Transverse colon (tissue), 4 donors: ENCODE data around the gene PTGFRN. TPM values are rescaled to one million over a fixed set of nuclear protein-coding genes. Genes with fewer than 3 reads are reported as not detected.

Experiments
- DNase-seq: peaks from one replicate; pipeline ENCODE4 v3.0.0-alpha.2; 2019
- H3K27ac ChIP-seq, 4 donors: fragments of 200-600 bp; sonication (generic); 2 replicates each; pipeline ENCODE4 v1.5.1; 2016 to 2018; ENCODE audit warnings: inconsistent platforms in 4 of 4
- H3K27me3 ChIP-seq: fragments of 200-600 bp; sonication (generic); 2 replicates; pipeline ENCODE4 v1.5.1; 2017; ENCODE audit warnings: inconsistent platforms
- H3K36me3 ChIP-seq, 4 donors: fragments of 200-600 bp; sonication (generic); 2 replicates each; pipeline ENCODE4 v1.5.1; 2017 to 2019; ENCODE audit warnings: inconsistent platforms in 4 of 4
- H3K4me1 ChIP-seq, 4 donors: fragments of 200-600 bp; sonication (generic); 2 replicates each; pipeline ENCODE4 v1.5.1; 2017 to 2020; ENCODE audit warnings: inconsistent platforms in 4 of 4
- H3K4me3 ChIP-seq, 4 donors: fragments of 200-600 bp; sonication (generic); 1 replicate in 1 of 4; 2 replicates in 3 of 4; pipeline versions ENCODE4 v1.5.1 to v1.6.1; 2017 to 2019; ENCODE audit warnings: inconsistent platforms in 4 of 4
- H3K9me3 ChIP-seq, 2 donors: fragments of 200-600 bp; sonication (generic); 2 replicates each; pipeline ENCODE4 v1.5.1; 2017 to 2019; ENCODE audit warnings: inconsistent platforms in 2 of 2
- CTCF ChIP-seq, 5 experiments: fragments of 200-600 bp in 3 of 5; fragments of 450-650 bp in 2 of 5; sonication (generic) in 3 of 5; IDR thresholded peaks; 1 replicate in 2 of 5; 2 replicates in 3 of 5; pipeline ENCODE4 v1.5.1; 2016 to 2017; ENCODE audit warnings: antibody characterized with exemption in 5 of 5, inconsistent platforms in 3 of 5, mild to moderate bottlenecking in 2 of 5, moderate library complexity in 1 of 5
- EP300 ChIP-seq: sonication (generic); formaldehyde crosslinking; IDR thresholded peaks from one replicate; pipeline ENCODE4 v1.6.1; 2017; ENCODE audit warnings: antibody characterized with exemption, low read depth
- POLR2A ChIP-seq: fragments of 450-650 bp; IDR thresholded peaks from one replicate; pipeline ENCODE4 v1.6.1; 2016; ENCODE audit warnings: antibody characterized with exemption, mild to moderate bottlenecking, moderate library complexity
- POLR2AphosphoS5 ChIP-seq, 3 donors: sonication (generic); formaldehyde crosslinking; IDR thresholded peaks; one replicate each; pipeline ENCODE4 v1.6.1; 2016; ENCODE audit warnings: antibody characterized with exemption in 3 of 3
- WGBS, 2 donors: methylation state at CpG; one replicate each; pipeline ENCODE4 v1.1.5; 2018; ENCODE audit warnings: low coverage in 1 of 2; 5-methylcytosine and 5-hydroxymethylcytosine counted together
- in situ Hi-C, 4 donors: fragments of 200-750 bp; cut with MboI; loops; one replicate each; pipeline versions ENCODE4 v1.15.0 to v1.15.1; 2017; ENCODE audit warnings: low sequenced_read_pairs in 3 of 4, low pct_ligation_motif_present in 1 of 4, low pct_unique_long_range_greater_than_20kb in 1 of 4
- intact Hi-C: fragments of 100-400 bp; cut with DNase I; formaldehyde crosslinking; loops from one replicate; pipeline ENCODE4 v1.15.1; 2023; ENCODE audit warnings: low total_unique reads
- total RNA-seq, 4 donors: library from RNA; depleted of rRNA; stranded (reverse); fragments of >200 nt; gene quantifications; one replicate each; pipeline ENCODE4 v1.1.0, GENCODE V29; 2016

Gene PTGFRN
- total RNA-seq, 4 donors from 2014 or later, result 39.6 to 98.9 (median 73.9) TPM

GRCh38 chr1:116994411-116994810, 84.7 kb downstream of the PTGFRN start:
- in situ Hi-C loops (no loop called here), intact Hi-C loops (no loop called here)
- H3K36me3 ChIP-seq, result no peaks in the 10 kb centered on the region
- no peak overlapping the region for H3K27ac ChIP-seq
- TF ChIP-seq EP300 (no peak), POLR2A (no peak), POLR2AphosphoS5 (IDR thresholded peaks at IDR 0.05) (no peak), CTCF (IDR thresholded peaks at IDR 0.05) (no peak)
- no peak overlapping the region for H3K4me3 ChIP-seq
- peaks cover 0 to 13% (median 4%) of the 10 kb centered on the region in 4 donors for H3K4me1 ChIP-seq
- no peaks in the 10 kb centered on the region for H3K9me3 ChIP-seq
- WGBS, 2 donors, result 74 to 76% methylated on average over 2 of the region's 2 CpGs
- H3K27me3 ChIP-seq, result no peaks in the 10 kb centered on the region
- DNase-seq, result no peak

GRCh38 chr1:116997066-116997465, 87.3 kb downstream of the PTGFRN start:
- in situ Hi-C loops, result no loop called here
- no peaks in the 10 kb centered on the region for H3K36me3 ChIP-seq
- WGBS, 2 donors, result 79 to 100% methylated on average over 1 of the region's 1 CpG
- H3K27ac ChIP-seq, result no peak overlapping the region
- no peak overlapping the region for H3K4me3 ChIP-seq
- no peaks in the 10 kb centered on the region for H3K9me3 ChIP-seq
- TF ChIP-seq POLR2AphosphoS5 (IDR thresholded peaks at IDR 0.05) (no peak), CTCF (IDR thresholded peaks at IDR 0.05) (no peak), EP300 (no peak), POLR2A (no peak)
- H3K4me1 ChIP-seq, result no peaks in the 10 kb centered on the region
- no peak for DNase-seq
- no peaks in the 10 kb centered on the region for H3K27me3 ChIP-seq
- intact Hi-C loops, result no loop called here

GRCh38 chr1:116997636-116998035, 87.9 kb downstream of the PTGFRN start:
- Histone ChIP-seq H3K4me1 (no peaks in the 10 kb centered on the region), H3K36me3 (no peaks in the 10 kb centered on the region), H3K27ac (no peak overlapping the region), H3K4me3 (no peak overlapping the region), H3K9me3 (no peaks in the 10 kb centered on the region), H3K27me3 (no peaks in the 10 kb centered on the region)
- in situ Hi-C loops (no loop called here), intact Hi-C loops (no loop called here)
- no peak for TF ChIP-seq CTCF (IDR thresholded peaks at IDR 0.05)
- no peak for TF ChIP-seq POLR2AphosphoS5 (IDR thresholded peaks at IDR 0.05)
- TF ChIP-seq POLR2A, result no peak
- TF ChIP-seq EP300, result no peak
- DNase-seq, result no peak

GRCh38 chr1:116999596-116999995, 89.9 kb downstream of the PTGFRN start:
- intact Hi-C loops (no loop called here), in situ Hi-C loops (no loop called here)
- Histone ChIP-seq H3K4me3 (no peak overlapping the region), H3K9me3 (no peaks in the 10 kb centered on the region), H3K4me1 (peaks cover 0 to 3% (median 0%) of the 10 kb centered on the region in 4 donors), H3K36me3 (no peaks in the 10 kb centered on the region), H3K27me3 (no peaks in the 10 kb centered on the region), H3K27ac (no peak overlapping the region)
- no peak for TF ChIP-seq CTCF (IDR thresholded peaks at IDR 0.05)
- no peak for TF ChIP-seq EP300
- TF ChIP-seq POLR2AphosphoS5 (IDR thresholded peaks at IDR 0.05), result no peak
- TF ChIP-seq POLR2A, result no peak
- 63 to 75% methylated on average over 2 to 3 of the region's 3 CpGs for WGBS, 2 donors
- no peak for DNase-seq
